ENCODE data around the gene GPRIN2.

Gene GPRIN2

GRCh38 chr10:46565591-46566332 lies 9.3 kb upstream of the GPRIN2 start:
- DNase-seq = peak; percentile 65

GRCh38 chr10:46560952-46561351 lies 4.5 kb upstream of the GPRIN2 start:
- no peak for DNase-seq

GRCh38 chr10:46560381-46560780 lies 3.9 kb upstream of the GPRIN2 start:
- no peak for DNase-seq

- no peak for DNase-seq
These were observed 2.8 kb upstream of the GPRIN2 start for GRCh38 chr10:46559231-46559671.

GRCh38 chr10:46558392-46559185 lies 2.1 kb upstream of the GPRIN2 start:
- DNase-seq = no peak

GRCh38 chr10:46558122-46558391 lies 1.6 kb upstream of the GPRIN2 start:
- no peak for DNase-seq

- no peak for DNase-seq
These were observed 1.1 kb upstream of the GPRIN2 start for GRCh38 chr10:46557319-46558121.

- DNase-seq = no peak
These were observed 544 bp downstream of the GPRIN2 start for GRCh38 chr10:46555713-46556514.

GRCh38 chr10:46555366-46555712 lies 1.1 kb downstream of the GPRIN2 start:
- no peak for DNase-seq

GRCh38 chr10:46554166-46554781 lies 2.2 kb downstream of the GPRIN2 start:
- DNase-seq = no peak

- DNase-seq = no peak
These were observed 3.0 kb downstream of the GPRIN2 start for GRCh38 chr10:46553238-46554049.

- no peak for DNase-seq
These were observed 3.8 kb downstream of the GPRIN2 start for GRCh38 chr10:46552526-46553237.

- DNase-seq = no peak
These were observed 4.5 kb downstream of the GPRIN2 start for GRCh38 chr10:46551701-46552525.

- no peak for DNase-seq
These were observed 5.4 kb downstream of the GPRIN2 start for GRCh38 chr10:46550795-46551700.

GRCh38 chr10:46550076-46550790 lies 6.2 kb downstream of the GPRIN2 start:
- DNase-seq = no peak

GRCh38 chr10:46549171-46550075 lies 7.0 kb downstream of the GPRIN2 start:
- no peak for DNase-seq

- DNase-seq = no peak
These were observed 7.9 kb downstream of the GPRIN2 start for GRCh38 chr10:46548498-46549090.
